Caco-2 (cell line): ENCODE data around the gene ACSL5. TPM values are rescaled to one million over a fixed set of nuclear protein-coding genes. Genes with fewer than 3 reads are reported as not detected.
"Not testable (repeated sequence)": the region's sequence is repeated elsewhere in the genome, so short reads cannot be mapped to it uniquely, and the experiment has no call there.

Source experiments
- BruUV-seq: library from RNA; stranded (reverse); fragments of 400-500 nt; replicated peaks from 2 replicates; lab custom pipeline; 2021; lab: Mats Ljungman, UMichigan
- CTCF ChIA-PET: fragments of 300-600 bp; sonication (Branson Sonifier 250); formaldehyde crosslinking; loops from one replicate; lab custom pipeline; 2022; ENCODE audit warnings: antibody characterized with exemption; lab: Charles Lee
- POLR2A ChIA-PET: fragments of 300-600 bp; sonication (Branson Sonifier 250); formaldehyde crosslinking; loops from one replicate; lab custom pipeline; 2022; ENCODE audit warnings: antibody characterized with exemption; lab: Charles Lee
- DNase-seq, 2 experiments: peaks; one replicate each; pipeline versions ENCODE4 v3.0.0 to v3.0.0-alpha.2; 2020 to 2022
- H3K27me3 ChIP-seq: replicated peaks from 2 replicates; pipeline ENCODE4 v1.6.0; 2011; ENCODE audit warnings: low read length; ENCODE audit not compliant: control insufficient read depth, insufficient read depth
- H3K36me3 ChIP-seq: 2 replicates; pipeline ENCODE4 v1.5.1; 2011; ENCODE audit warnings: low read length; ENCODE audit not compliant: control insufficient read depth, insufficient read depth
- H3K4me1 ChIP-seq: fragments of 250-450 bp; sonication (Bioruptor Pico); 2 replicates; pipeline ENCODE4 v1.5.1; 2020; ENCODE audit warnings: mild to moderate bottlenecking
- H3K4me3 ChIP-seq: 2 replicates; pipeline ENCODE4 v1.5.1; 2011; ENCODE audit warnings: low read depth, mild to moderate bottlenecking, control low read depth, low read length
- H3K9me3 ChIP-seq: fragments of 250-450 bp; sonication (Bioruptor Pico); 2 replicates; pipeline ENCODE4 v1.5.1; 2020; ENCODE audit warnings: mild to moderate bottlenecking, moderate library complexity
- H3K27ac Mint-ChIP-seq: one replicate; pipeline ENCODE4 v1.8.0; 2022; ENCODE audit warnings: mixed read lengths; ENCODE audit not compliant: unreplicated experiment
- H3K27me3 Mint-ChIP-seq: one replicate; pipeline ENCODE4 v1.8.0; 2022; ENCODE audit warnings: mixed read lengths; ENCODE audit not compliant: insufficient read depth, unreplicated experiment
- H3K36me3 Mint-ChIP-seq: one replicate; pipeline ENCODE4 v1.8.0; 2022; ENCODE audit warnings: mild to moderate bottlenecking, mixed read lengths; ENCODE audit not compliant: insufficient read depth, unreplicated experiment
- H3K4me1 Mint-ChIP-seq: one replicate; pipeline ENCODE4 v1.8.0; 2022; ENCODE audit warnings: low read depth, mixed read lengths; ENCODE audit not compliant: unreplicated experiment
- H3K4me3 Mint-ChIP-seq: one replicate; pipeline ENCODE4 v1.8.0; 2022; ENCODE audit warnings: mild to moderate bottlenecking, moderate library complexity, mixed read lengths; ENCODE audit not compliant: unreplicated experiment
- H3K9me3 Mint-ChIP-seq: one replicate; pipeline ENCODE4 v1.8.0; 2022; ENCODE audit warnings: mixed read lengths; ENCODE audit not compliant: unreplicated experiment
- CTCF ChIP-seq, 2 experiments: fragments of 200-600 bp in 1 of 2; IDR thresholded peaks; 1 replicate in 1 of 2; 2 replicates in 1 of 2; pipeline versions ENCODE4 v1.5.1 to v1.8.0; 2011 to 2022; ENCODE audit warnings: antibody characterized with exemption in 1 of 2, control low read depth in 1 of 2, inconsistent platforms in 1 of 2, low read depth in 1 of 2, low read length in 1 of 2, mild to moderate bottlenecking in 1 of 2, moderate library complexity in 1 of 2; ENCODE audit not compliant: insufficient read depth in 1 of 2, severe bottlenecking in 1 of 2, unreplicated experiment in 1 of 2
- intact Hi-C: fragments of 100-400 bp; cut with micrococcal nuclease; formaldehyde crosslinking; loops from one replicate; pipeline ENCODE4 v1.10.0; 2022; ENCODE audit not compliant: unreplicated experiment
- total RNA-seq: library from RNA; stranded (reverse); gene quantifications from 2 replicates; pipeline ENCODE4 v1.2.3, GENCODE V29; 2022

The ACSL5 gene
- total RNA-seq, 1 experiment from 2014 or later = 46.6 TPM

GRCh38 chr10:112372182-112372810 lies 1.6 kb upstream of the ACSL5 start:
- not testable (repeated sequence) for H3K36me3 ChIP-seq

DNA sequence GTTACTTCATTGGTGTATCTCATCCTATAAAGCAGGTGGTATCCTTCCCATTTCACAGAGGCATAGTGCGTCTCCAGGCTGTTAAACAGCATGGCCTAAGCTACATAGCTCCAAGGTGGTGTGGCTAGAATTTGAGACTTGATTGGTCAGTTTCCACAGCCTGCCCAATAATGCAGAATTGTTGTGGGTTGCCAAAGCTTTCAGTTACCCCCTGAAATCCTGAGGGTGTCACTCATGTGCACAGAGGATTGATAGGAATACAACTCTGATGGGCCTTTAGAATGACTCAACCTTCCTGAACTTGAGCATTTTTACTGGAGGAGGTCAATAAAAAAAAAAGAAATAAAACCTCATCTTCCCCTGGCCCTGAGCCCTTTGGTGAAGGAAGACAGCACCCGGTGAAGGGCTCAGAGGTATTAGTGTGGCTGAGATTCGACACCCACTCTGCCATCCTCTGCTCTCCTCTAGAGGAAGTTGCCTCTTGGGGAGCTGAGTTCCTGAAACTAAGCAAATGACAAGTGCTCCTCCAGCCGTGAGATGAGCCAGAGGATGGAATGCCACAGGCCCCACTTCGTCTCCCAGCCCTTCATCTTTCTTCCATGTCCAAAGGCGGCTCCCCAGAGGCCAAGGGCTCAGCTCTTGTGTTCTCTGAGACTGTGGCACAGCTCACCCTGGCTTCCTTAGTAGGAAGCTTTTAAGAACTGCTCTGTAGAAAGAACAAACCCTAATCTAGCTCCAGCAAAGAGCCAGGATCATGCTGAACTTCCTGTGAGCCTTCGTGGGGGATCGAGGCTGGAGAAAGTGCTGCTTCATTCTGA lies 1.0 kb downstream of the ACSL5 start:
- CTCF ChIA-PET = interaction anchor here (0.5 to 3.4 kb wide), 6 partner anchors 10 to 230 kb away, joined by 3 to 19 read pairs (median 5); no protein-coding TSS in a partner anchor
- DNase-seq = no peak
- peak overlapping the region; percentile 71 for H3K4me3 Mint-ChIP-seq

More at GRCh38 chr10:112372182-112372810, 1.6 kb upstream of the ACSL5 start:
- H3K4me1 ChIP-seq = peaks cover 41% of the 10 kb centered on the region
- POLR2A ChIA-PET = interaction anchor here (0.6 kb wide), 1 partner anchor 42 kb away, joined by 10 read pairs; no protein-coding TSS in a partner anchor
- H3K27ac Mint-ChIP-seq, H3K27me3 ChIP-seq, H3K4me3 ChIP-seq, H3K4me3 Mint-ChIP-seq, H3K9me3 Mint-ChIP-seq, H3K27me3 Mint-ChIP-seq, CTCF ChIA-PET, BruUV-seq, H3K9me3 ChIP-seq: not testable (repeated sequence)
- DNase-seq = peak in 1 of 2 experiments; percentile 22
- intact Hi-C loops = loop anchor here (5.0 kb wide), 1 partner anchor 50 kb away; no protein-coding TSS in a partner anchor
- peaks cover 36% of the 10 kb centered on the region for H3K4me1 Mint-ChIP-seq
- H3K36me3 Mint-ChIP-seq = peaks cover 16% of the 10 kb centered on the region

More for the DNA sequence above, 1.0 kb downstream of the ACSL5 start:
- Histone ChIP-seq H3K4me3 (peak overlapping the region; percentile 34), H3K27me3 (no peaks in the 10 kb centered on the region), H3K36me3 (no peaks in the 10 kb centered on the region), H3K4me1 (peaks cover 61% of the 10 kb centered on the region), H3K9me3 (0 out of 2 replicates have a peak, but pooled peaks cover 4% of the 10 kb centered on the region)
- POLR2A ChIA-PET = interaction anchor here (0.6 to 1.9 kb wide), 3 partner anchors 8 to 21 kb away, joined by 3 to 12 read pairs (median 12); no protein-coding TSS in a partner anchor
- Mint-ChIP-seq H3K4me1 (peaks cover 41% of the 10 kb centered on the region), H3K9me3 (no peaks in the 10 kb centered on the region), H3K27ac (peak overlapping the region; percentile 88), H3K27me3 (no peaks in the 10 kb centered on the region), H3K36me3 (peaks cover 17% of the 10 kb centered on the region)
- TF ChIP-seq CTCF (IDR thresholded peaks at IDR 0.05; ENCODE audit: insufficient read depth in 1 of 2, low read depth in 1 of 2, low read length in 1 of 2, severe bottlenecking in 1 of 2, unreplicated experiment in 1 of 2) = no peak
- TSS peak; percentile 61 for BruUV-seq
- intact Hi-C loops = loop anchor here (1.0 to 5.0 kb wide), 4 partner anchors 8 to 60 kb away; no protein-coding TSS in a partner anchor
